LNCaP clone FGC (cell line): Measurements from ENCODE around the gene KRT14.
A peak's percentile ranks its signal among the peaks of the same experiment; 100 is the strongest.
"Not testable (repeated sequence)": the region's sequence is repeated elsewhere in the genome, so short reads cannot be mapped to it uniquely, and the experiment has no call there.

Experiments
- DNase-seq: peaks from one replicate; pipeline ENCODE4 v3.0.0-alpha.2; 2011; ENCODE audit warnings: low read depth
- H3K4me3 ChIP-seq: 2 replicates; pipeline ENCODE4 v1.5.1; 2011; ENCODE audit warnings: mild to moderate bottlenecking, low read depth, low read length, control low read depth
- CTCF ChIP-seq: IDR thresholded peaks from 2 replicates; pipeline ENCODE4 v1.5.1; 2012; ENCODE audit warnings: mild to moderate bottlenecking; ENCODE audit not compliant: control insufficient read depth, insufficient read depth; ENCODE audit errors: extremely low read depth

The KRT14 gene

GRCh38 chr17:41585301-41586056 is 1.2 kb downstream of the KRT14 start:
- H3K4me3 ChIP-seq: no peak overlapping the region
- DNase-seq: no peak
- no peak for TF ChIP-seq CTCF

GRCh38 chr17:41584331-41584927 is 2.3 kb downstream of the KRT14 start:
- DNase-seq: not testable (repeated sequence)

GRCh38 chr17:41583137-41584127 is 3.3 kb downstream of the KRT14 start:
- peak; percentile 46 for TF ChIP-seq CTCF
- H3K4me3 ChIP-seq: no peak overlapping the region
- DNase-seq: peak; percentile 48

More at GRCh38 chr17:41584331-41584927, 2.3 kb downstream of the KRT14 start:
- H3K4me3 ChIP-seq: not testable (repeated sequence)

GRCh38 chr17:41582061-41582968 is 4.4 kb downstream of the KRT14 start:
- H3K4me3 ChIP-seq, DNase-seq: not testable (repeated sequence)

GRCh38 chr17:41581366-41582060 is 5.2 kb downstream of the KRT14 start:
- no peak for TF ChIP-seq CTCF
- no peak overlapping the region for H3K4me3 ChIP-seq

GRCh38 chr17:41580687-41581365 is 5.9 kb downstream of the KRT14 start:
- H3K4me3 ChIP-seq: no peak overlapping the region
- no peak for DNase-seq
- TF ChIP-seq CTCF: no peak

More at GRCh38 chr17:41581366-41582060, 5.2 kb downstream of the KRT14 start:
- DNase-seq: no peak
